Posterior vena cava (tissue), 2 donors: ENCODE results near the gene ASPDH. TPM values are rescaled to one million over a fixed set of nuclear protein-coding genes. Genes with fewer than 3 reads are reported as not detected.

Experiments
- DNase-seq: peaks from one replicate; pipeline ENCODE4 v3.0.0-alpha.2; 2020; ENCODE audit warnings: low spot score
- intact Hi-C, 2 donors: fragments of 100-400 bp; cut with DNase I; formaldehyde crosslinking; loops; one replicate each; pipeline versions ENCODE4 v1.14.1 to v1.14.2; 2022 to 2023
- total RNA-seq, 2 donors: library from RNA; stranded (reverse); fragmentation: NEBNext Ultra II Directional; extraction: Animal tissue kit (Norgen Biotek cat#: 25700); gene quantifications; one replicate each; pipeline ENCODE4 v1.2.1, GENCODE V29; 2021
- donor health status: DM: yes; HTN: yes; CAD: no.
- donor health status: DM: yes; HTN: yes; CAD: no.

ASPDH gene
- total RNA-seq, 2 donors from 2014 or later: not detected

DNA sequence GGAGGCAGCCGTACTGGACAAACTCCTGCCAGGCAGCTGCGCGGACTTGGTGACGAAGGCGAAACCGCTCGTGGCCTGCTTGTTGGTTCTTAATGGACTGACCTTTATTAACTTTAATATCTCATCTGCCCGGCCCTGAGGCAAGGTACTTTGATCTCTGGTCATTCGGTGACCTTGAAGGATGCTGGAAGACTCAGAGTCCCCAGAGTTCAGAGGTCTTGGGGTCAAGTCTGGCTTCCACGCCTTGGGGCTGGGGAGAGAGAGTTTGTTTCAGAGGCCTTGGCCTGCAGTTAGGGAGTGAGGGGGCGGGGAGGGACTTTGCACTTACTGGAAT is 47.0 kb downstream of the ASPDH start:
- DNase-seq: no peak
- intact Hi-C loops: no loop called here

DNA sequence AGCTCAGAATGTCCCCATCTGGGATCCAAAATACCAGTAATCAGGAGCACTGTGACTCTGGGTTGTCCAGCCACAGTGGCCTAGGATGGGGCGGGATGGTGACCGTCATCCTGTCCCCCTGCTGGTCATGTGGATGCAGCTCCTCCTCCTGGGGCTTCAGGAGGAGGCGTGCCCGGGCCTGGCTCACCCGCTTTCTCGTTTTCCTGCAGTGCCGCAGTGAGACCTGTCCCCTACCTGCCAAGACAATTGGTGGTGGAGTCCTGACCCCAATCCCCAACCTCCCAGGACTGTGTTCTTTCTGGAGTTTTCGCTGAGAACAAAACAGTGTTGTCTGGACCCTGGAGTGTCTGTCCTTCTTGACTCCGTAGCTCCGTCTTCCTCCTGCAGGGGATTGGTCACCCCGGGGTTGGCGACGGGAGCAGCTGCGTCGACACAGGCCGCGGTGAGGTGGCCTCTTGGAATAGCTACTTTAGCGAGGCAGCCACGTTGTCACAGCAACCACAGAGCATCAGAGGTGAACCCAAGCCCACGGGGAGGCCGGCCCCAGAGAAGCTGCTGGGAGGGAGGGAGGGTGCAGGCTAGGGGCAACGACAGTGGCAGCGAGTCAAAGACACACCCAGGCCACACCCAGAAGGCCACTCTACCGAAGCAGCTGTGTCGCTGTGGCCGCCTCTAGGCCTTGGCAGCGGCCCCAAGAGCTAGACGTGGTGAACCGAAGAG is 47.6 kb downstream of the ASPDH start:
- intact Hi-C loops: no loop called here
- DNase-seq: no peak

DNA sequence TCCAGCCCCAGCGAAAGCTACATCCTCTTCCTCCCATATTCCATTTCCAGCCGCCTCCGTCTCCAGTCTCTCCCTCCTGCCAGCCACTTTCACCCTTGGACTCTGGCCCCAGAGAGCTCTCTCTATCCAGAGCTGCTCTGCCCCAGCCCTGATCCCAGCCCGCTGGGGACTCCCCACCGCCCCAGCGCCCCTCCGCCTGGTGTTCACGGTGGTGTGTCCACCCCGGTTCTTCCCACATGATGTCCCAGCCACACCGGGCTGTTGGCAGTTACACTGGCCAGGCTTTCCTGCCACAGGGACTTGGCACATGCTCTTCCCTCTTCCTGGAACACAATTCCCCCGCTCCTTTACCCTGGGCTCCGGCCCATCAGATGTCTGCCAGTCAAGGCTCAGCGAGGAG is 48.7 kb downstream of the ASPDH start:
- DNase-seq: no peak
- intact Hi-C loops: no loop called here

DNA sequence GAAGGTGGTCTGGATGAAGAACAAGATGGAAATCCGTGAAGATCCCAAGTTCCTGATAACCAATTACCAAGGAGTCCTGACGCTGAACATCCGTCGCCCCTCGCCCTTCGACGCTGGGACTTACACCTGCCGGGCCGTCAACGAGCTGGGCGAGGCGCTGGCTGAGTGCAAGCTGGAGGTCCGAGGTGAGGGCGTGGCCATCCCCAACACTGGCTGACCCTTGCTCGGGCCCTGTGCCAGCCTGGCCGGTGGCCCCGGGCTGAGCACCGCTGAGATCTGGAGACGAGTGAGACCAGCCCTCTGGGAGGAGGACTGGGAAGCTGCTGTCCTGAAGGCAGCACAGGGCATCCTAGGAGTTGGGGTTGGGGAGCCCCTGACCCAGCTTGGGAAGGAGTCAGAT is 49.4 kb downstream of the ASPDH start:
- intact Hi-C loops: no loop called here
- no peak for DNase-seq

DNA sequence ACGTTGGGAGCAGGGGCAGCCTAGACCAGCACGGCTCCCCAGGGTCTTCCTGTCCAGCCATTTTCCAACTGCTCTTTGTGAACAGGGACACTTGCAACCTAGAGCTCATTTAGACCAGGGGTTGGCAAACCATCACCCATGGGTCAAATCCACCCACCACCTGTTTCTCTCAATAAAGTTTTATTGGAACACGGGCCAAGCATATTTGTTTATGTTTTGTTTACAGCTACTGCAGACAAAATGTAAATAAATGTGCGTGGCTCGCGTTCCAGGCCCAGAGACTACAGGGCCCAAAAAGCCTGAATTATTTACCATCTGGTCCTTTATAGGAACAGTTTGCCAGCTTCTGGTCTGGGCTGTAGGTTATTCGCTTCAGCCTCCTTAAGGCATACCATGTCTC is 50.7 kb downstream of the ASPDH start:
- intact Hi-C loops: no loop called here
- no peak for DNase-seq

Other genes starting within 250 kb of the ASPDH start
- under 1 TPM; 0.83 to 0.90 TPM for gene KCNC3, start 184.5 kb downstream of the ASPDH start, total RNA-seq
- gene NAPSA, start 148.3 kb downstream of the ASPDH start, total RNA-seq: under 1 TPM; 0.33 to 0.37 TPM
- 10 to 100 TPM; 65.0 to 82.3 TPM for gene NR1H2, start 137.5 kb downstream of the ASPDH start, total RNA-seq
- 10 to 100 TPM; 10.4 to 12.3 TPM for gene POLD1, start 129.6 kb downstream of the ASPDH start, total RNA-seq
- gene SPIB, start 95.0 kb downstream of the ASPDH start, total RNA-seq: under 1 TPM in 1 of 2 donors, not detected in 1; 0.33 TPM
- under 1 TPM in 1 of 2 donors, not detected in 1; 0.05 TPM for gene MYBPC2, start 81.0 kb downstream of the ASPDH start, total RNA-seq
- 10 to 100 TPM; 60.2 to 87.6 TPM for gene EMC10, start 37.4 kb downstream of the ASPDH start, total RNA-seq
- not detected for gene GARIN5A, start 37.1 kb downstream of the ASPDH start, total RNA-seq
- 10 to 100 TPM; 27.5 to 31.7 TPM for gene JOSD2, start 2.7 kb downstream of the ASPDH start, total RNA-seq
- 10 to 100 TPM; 10.3 to 14.2 TPM for gene LRRC4B, start 54.5 kb upstream of the ASPDH start, total RNA-seq
- under 1 TPM in 1 of 2 donors, not detected in 1; 0.74 TPM for gene SYT3, start 126.0 kb upstream of the ASPDH start, total RNA-seq
- gene C19orf81, start 135.5 kb upstream of the ASPDH start, total RNA-seq: under 1 TPM in 1 of 2 donors, not detected in 1; 0.57 TPM
- under 1 TPM; 0.19 to 0.37 TPM for gene SHANK1, start 205.9 kb upstream of the ASPDH start, total RNA-seq
- gene CLEC11A, start 209.5 kb upstream of the ASPDH start, total RNA-seq: 10 to 100 TPM in 1 of 2 donors, 1 to 10 TPM in 1; 8.5 to 12.5 TPM